HG03108 (cell line): ENCODE results near the gene ITIH3.

Experiments used
- ATAC-seq: cut with Tn5 transposase; IDR thresholded peaks from one replicate; pipeline ENCODE4 v1.9.1; 2021; ENCODE audit warnings: moderate library complexity; ENCODE audit not compliant: unreplicated experiment

ITIH3 gene

DNA sequence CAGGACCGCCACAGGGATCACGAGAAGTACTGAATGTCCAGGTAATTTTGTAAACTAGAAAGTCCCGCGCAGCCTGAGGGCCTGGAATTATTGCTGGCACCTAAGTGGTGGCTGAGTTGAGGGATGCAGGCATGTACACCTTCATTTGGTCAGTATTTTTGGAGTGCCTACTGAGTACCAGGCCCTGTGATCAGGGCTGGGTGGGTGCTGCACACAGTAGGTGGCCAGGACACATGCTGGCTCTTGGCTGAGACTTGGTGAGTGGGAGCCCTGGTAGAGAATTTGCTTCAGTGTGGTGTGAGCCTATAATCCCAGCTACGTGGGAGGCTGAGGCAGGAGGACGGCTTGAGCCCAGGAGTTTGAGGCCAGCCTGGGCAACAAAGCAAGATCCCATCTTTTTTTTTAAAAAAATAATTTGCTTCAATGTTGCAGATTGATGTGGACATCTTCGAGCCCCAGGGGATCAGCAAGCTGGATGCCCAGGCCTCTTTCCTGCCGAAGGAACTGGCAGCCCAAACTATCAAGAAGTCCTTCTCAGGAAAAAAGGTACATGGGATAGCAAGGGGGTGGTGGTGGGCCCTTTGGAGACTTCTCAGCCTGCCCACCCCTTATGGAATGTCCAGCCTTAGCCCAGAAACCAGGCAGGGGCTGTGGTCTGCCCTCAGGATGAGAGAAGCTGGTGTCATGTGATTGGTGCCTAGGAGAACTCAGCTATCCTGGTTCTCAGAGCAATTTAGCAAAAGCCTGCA, 14.6 kb upstream of the ITIH3 start:
- no peak for ATAC-seq

GRCh38 chr3:52781741-52782140, 12.9 kb upstream of the ITIH3 start:
- no peak for ATAC-seq

- ATAC-seq, result no peak
These were observed 12.0 kb upstream of the ITIH3 start for GRCh38 chr3:52782412-52783210.

GRCh38 chr3:52783211-52783555, 11.4 kb upstream of the ITIH3 start:
- no peak for ATAC-seq

GRCh38 chr3:52784021-52784621, 10.5 kb upstream of the ITIH3 start:
- ATAC-seq, result no peak

GRCh38 chr3:52784931-52785590, 9.5 kb upstream of the ITIH3 start:
- ATAC-seq, result no peak

DNA sequence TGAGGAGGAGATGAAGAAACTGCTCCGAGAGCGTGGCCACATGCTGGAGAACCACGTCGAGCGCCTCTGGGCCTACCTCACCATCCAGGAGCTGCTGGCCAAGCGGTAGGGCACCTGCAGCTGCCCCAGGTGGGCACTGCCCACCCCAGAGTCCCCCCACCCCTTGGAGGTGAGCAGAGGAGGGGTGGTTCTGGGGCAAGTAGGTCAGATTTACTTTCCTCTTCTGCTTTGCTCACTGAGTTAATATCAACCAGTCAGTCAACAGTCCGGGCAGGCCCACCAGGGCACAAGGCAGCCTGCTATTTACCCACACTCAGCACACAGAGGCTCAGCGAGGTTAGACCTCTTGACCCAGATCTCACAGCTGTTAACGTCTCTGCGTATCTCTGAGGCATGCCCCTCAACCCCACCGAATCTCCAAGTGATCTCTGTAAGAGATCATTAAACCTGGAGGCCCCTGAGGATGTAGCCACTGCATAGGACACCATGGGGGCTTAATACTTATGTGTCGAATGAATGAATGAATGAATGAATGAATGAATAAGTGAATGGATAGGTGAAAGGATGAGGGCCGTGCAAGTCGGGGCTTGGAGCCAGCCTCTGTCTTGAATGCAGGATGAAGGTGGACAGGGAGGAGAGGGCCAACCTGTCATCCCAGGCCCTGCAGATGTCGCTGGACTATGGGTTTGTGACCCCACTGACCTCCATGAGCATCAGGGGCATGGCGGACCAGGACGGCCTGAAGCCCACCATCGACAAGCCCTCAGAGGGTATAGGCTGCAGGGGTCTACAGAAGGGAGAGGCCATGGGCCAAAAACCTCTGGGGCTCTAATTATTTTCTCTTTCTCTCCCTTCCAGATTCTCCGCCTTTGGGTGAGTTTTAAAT, 8.0 kb upstream of the ITIH3 start:
- no peak for ATAC-seq

DNA sequence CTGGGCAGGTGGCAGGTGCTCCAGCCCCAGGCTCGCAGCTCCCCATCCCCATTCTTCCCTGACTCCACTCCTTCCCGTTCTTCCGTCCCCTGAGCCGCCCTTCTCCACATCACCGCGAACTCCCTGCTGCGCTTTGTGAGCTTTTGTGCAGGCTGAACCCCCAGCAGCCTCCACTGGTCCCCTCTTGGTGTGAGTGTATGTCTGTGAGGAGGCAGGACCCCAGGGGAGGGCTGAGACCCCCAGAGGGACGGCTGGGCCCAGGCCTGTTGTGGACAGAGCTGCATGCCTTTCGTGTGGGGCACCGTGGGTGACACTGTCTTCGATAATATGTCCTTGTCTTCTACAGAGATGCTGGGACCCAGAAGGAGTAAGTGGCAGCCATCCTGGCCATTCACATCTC, 7.3 kb upstream of the ITIH3 start:
- no peak for ATAC-seq

DNA sequence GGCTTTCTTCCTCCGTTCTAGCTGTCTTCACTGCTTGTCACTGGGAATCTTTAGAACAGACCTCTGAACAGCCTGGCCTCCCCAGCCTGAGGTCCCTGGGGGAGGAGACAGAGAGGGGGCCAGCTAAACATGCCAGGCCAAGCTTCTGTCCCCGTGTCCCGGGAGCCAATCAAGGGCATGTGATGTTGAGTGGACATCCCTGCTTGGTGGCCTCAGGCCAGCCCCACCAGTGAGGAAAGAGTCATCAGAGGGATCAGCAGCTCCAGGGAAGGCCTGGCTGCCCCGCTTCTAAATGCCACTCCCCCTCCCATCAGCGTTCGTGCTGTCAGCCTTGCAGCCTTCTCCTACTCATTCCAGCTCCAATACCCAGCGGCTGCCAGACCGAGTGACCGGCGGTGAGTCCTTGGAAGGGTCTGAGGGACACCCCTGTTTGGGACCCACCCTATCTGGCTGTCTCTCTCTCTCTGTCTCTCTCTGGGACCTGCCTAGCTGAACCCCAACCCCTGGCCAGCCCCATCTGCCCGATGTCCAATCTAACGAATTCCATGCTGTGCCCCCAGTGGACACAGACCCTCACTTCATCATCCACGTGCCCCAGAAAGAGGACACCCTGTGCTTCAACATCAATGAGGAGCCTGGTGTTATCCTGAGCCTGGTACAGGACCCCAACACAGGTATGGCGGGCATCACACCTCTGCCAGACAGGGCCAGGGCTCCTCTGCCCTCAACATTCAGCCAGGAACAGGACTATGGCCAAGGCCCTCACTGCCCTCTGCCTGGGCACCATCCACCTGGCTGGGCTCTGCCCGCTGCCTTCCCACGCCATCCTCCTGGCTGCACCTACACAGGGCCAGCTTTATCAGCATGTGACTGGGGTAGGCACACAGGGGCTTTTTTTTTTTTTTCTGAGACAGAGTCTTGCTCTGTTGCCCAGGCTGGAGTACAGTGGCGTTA, 6.6 kb upstream of the ITIH3 start:
- ATAC-seq, result no peak

GRCh38 chr3:52788890-52789745, 5.5 kb upstream of the ITIH3 start:
- ATAC-seq, result no peak

DNA sequence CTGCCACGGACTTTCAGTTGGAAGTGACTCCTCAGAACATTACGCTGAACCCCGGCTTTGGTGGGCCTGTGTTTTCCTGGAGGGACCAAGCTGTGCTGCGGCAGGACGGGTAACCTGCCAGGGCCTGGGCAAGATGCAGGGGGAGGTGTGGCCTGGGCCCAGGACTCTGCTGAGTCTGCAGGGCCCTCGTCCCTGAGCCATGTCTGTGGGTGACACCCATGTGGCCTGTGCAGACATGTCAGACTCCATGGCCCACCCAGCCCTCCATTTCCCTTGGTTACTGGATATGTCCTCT, 4.9 kb upstream of the ITIH3 start:
- no peak for ATAC-seq

DNA sequence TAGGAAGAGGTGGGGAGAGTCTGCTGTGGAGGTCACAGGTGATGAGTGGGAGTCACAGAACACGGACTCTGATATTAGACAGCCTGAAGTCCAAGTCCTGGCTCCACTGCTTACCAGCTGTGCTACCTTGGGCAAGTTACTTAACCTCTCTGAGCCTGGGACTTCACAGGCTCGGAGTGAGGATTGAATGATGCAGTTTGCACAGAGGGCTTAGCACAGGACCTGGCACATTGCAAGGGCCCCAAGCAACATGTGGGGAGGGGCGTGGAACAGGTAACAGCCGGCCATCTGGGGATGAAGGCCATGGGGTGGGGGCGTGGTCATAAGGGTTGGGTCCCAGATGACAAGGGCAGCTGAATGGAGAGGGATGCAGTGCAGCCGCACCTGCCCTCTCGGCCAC, 4.3 kb upstream of the ITIH3 start:
- no peak for ATAC-seq

GRCh38 chr3:52790741-52791140, 3.9 kb upstream of the ITIH3 start:
- ATAC-seq, result no peak

DNA sequence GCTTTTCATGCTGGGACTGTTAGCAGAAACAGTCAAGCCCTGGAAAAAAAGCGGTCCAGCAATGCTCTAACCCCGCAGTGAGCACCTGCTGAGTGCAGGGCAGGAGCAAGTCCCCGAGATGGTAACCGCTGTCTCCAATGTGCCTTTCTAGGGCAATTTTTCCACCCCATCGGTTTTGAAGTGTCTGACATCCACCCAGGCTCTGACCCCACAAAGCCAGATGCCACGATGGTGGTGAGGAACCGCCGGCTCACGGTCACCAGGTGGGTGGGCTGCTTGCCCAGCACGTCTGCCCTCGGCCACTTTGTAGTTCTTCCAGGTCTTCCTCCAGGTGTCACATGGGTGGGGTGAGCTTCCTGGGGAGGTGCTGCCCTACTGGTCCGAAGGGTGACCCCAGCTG, 3.2 kb upstream of the ITIH3 start:
- ATAC-seq, result no peak

- ATAC-seq, result no peak
These were observed 2.7 kb upstream of the ITIH3 start for GRCh38 chr3:52791928-52792327.

DNA sequence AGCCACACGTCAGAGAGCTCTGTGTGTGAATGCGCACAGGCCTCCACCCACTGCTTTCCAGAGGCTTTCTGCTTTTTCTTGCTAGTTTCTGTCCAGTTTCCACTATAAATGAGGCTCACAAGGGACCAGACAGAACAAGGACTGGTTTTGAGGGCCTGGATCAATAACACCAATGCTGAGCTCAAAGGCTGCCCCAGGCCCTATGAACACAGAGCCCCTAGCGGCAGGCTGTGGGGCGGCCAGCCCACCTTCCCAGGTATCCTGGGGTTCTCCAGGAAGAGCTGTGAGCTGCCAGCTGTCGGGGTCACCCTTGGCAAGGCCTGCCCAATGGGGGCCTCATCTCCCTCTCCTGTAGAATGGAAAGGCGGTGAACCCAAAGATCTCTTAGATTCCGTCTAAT, 2.2 kb upstream of the ITIH3 start:
- ATAC-seq, result no peak

DNA sequence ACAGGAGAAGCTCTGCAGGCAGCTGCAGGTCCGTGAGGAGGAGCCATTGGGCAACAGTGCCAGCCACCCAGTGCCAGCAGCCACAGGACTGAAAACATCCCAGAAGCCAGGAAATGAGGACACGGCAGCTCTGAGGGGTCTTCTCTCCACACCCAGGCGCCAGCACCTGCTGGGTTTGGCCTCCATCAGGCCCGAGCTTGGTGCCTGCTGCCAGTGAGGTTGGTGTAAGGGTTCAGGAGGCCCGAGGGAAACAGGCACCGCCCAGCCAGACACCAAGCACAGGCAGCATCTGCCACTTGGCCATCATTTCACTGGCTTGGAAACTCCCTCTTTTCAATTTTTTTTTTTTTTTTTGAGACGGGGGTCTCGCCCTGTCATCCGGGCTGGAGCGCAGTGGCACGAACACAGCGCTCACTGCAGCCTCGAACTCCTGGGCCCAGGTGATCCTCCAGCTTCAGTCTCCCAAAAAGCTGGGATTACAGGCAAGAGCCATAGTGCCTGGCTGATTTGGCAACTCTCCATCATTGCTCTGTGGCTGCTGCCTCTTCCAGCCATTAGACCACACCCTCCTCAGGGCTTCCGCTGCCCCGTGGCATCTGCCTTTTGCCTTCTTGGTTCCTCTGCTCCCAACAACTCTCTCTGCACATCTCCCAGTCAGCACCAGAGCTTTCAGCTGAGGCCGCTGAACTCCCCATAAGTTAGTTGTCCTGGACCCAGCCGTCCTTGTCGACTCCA, 1.5 kb upstream of the ITIH3 start:
- no peak for ATAC-seq
